Anterior cingulate cortex (tissue), 58 donors: ENCODE measurements around the gene CSNK1E.
A peak's percentile ranks its signal among the peaks of the same experiment; 100 is the strongest.

ENCODE experiments used
- DNase-seq, 58 donors: peaks; one replicate each; lab custom pipeline; 2025; lab: John Stamatoyannopoulos, UW

Gene CSNK1E

DNA sequence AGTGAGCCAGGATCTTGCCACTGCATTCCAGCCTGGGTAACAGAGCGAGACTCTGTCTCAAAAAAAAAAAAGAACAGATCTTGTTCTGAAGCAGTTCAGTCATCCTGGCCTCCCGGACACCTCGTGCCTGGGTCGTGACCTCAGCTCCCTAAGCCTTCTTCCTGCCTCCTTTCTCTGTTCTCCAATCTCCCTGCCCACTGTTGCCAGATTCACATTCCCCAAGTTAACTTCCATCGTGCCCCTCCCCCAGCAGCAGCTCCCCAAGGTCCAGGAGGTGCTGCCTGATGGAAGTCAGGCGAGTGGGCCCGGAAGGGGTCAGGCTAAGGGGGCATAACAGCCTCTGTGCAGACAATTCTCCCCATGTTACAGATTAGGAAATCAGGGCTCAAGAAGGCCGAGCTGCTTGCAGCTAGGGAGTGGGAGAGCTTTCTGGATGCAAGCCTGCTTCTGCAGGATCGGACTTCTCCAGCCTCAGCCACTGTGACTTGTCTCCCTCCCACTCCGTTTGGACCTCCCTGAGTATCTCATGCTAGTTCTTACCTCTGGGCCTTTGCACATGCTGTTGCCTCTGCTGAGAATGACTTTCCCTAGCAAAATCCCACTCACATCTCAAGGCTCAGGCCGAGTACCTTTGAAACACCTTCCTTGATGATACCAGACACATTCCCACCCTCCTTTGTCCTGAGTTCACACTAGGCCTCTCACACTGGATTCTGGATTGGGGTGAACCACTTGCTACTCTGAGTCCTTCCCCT is 30.1 kb downstream of the CSNK1E start:
- no peak for DNase-seq

DNA sequence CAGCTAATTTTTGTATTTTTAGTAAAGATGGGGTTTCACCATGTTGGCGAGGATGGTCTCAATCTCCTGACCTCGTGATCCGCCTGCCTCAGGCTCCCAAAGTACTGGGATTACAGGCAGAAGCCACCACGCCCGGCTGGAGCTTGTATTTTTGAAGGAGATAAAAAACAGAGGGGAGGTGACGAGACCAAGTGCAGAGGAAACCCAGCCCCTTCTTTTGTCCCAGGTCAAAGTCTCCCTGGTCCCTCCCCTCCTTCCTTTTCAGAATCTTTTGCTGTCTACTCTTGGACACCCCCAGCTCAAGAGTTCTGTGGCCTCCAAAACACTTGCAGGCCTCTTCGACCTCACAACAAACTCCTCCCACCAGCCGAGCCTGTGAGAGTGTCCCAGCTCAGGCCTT is 32.2 kb downstream of the CSNK1E start:
- no peak for DNase-seq

GRCh38 chr22:38284042-38284402 is 33.2 kb downstream of the CSNK1E start:
- DNase-seq = no peak

DNA sequence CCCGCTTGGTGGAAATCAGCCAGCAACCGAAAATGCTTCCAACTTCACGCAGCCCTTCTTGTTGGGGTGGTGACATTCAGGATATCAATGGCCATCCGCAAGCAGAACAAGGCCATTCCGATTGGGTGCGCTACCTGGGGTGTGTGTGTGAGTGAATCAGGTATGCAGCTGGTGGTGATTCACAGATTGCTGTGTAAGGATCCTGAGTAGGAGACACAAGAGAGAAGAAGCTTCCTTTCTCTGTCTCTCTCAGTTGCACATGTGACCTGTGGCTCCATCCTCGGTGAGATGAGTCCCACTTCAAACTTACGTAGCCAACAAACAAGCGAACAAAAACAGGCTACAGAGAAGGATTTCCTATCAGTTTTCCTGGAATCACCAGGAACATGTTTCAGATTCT is 34.8 kb downstream of the CSNK1E start:
- no peak for DNase-seq

- no peak for DNase-seq
These were observed 41.1 kb downstream of the CSNK1E start for GRCh38 chr22:38276166-38276565.

DNA sequence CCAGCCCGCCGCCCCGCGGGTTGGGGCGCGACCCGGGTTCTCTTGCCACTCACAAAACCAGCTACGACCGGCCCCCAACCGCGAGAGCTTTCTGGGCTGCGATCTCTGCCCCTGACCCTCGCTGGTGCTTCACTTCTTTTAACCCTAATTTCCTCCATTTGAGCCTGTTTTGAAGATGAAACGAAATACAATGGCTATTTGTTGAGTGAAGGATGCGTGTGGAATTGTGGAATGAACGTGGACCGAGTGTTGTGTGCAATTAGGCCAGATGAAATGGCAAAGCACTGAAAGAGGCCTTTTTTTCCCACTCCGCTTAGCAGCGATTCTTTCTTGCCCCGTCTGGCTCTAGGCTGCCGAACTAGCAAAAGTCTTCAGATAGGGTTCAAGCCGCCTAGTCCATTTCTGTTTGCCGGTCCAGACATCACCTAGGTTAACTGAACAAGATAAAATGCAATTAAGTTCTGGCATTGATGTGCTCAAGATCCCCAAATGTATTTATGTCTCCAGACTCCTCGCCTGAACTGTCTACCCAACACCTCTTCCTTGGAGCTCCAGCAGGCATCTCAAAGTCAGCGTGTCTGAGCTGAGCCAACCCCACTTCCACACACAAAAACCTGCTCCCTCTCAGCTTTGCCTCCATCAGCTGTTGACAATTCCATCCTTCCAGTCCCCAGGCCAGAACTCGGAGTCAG is 44.0 kb downstream of the CSNK1E start:
- peak in 28 of 58 donors; percentile 26 to 84 (median 64) for DNase-seq

DNA sequence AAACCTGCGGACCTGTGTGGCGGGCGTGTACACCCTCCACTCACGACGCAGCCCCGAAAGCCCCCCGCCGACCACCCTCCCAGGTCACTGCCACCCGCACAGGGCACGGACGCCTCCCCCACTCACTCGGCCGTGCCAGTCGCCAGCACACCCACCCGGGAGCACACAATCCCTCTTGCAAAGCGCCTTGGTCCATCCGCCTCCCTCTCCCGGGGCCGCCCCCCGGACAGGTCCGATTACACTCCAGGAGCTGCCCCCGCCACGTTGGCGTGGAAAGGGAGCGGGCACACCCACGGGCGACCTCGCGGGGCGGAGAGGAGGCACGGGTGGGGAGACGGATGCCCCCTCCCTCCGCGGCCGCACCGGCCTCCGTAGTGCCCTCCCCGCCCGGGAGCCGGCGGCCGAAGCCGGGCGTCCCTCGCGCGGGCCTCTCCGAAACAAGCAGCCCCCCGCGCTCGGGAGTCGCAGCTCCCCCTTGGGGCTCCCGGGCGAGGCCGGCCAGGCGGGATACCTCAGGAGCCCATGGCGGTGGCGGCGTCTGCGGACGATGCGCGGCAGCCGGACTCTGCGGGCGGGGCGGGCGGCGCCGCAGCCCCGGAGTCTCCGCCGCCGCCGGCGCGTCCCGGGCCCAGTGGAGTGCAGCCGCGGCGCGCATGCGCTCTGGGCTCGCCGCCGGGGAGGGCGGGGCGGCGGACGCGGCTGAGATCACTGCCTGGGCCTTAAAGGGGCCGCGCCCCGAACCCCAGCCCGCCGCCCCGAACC is 44.7 kb downstream of the CSNK1E start, which contains the start of gene TMEM184B:
TMEM184B (minus strand) TSS at position 638 of the 762 bp plus-strand sequence. CDS start 25,049 bp downstream, outside the sequence.
- peak in 52 of 58 donors; percentile 32 to 87 (median 76) for DNase-seq

GRCh38 chr22:38271927-38272372 is 45.3 kb downstream of the CSNK1E start:
- peak in 6 of 58 donors; percentile 18 to 40 (median 32) for DNase-seq

DNA sequence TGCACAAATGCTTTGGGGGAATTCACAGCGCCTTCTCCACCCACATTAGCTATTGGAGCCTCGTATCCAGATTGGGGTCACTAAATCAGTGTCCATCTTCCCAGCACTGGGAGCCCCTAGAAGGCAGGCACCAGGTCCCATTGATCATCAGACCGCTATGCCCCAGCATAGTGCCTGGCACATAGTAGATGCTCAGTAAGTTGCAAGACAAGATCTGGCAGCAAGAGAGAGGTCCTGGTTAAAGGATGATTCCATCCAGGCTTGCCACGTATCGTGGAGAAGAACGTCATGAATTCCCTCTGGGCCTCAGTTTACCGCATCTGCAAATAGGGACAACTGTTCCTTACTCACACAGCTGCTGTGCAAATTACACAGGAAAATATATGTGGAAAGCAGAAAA is 46.1 kb downstream of the CSNK1E start:
- DNase-seq = no peak

DNA sequence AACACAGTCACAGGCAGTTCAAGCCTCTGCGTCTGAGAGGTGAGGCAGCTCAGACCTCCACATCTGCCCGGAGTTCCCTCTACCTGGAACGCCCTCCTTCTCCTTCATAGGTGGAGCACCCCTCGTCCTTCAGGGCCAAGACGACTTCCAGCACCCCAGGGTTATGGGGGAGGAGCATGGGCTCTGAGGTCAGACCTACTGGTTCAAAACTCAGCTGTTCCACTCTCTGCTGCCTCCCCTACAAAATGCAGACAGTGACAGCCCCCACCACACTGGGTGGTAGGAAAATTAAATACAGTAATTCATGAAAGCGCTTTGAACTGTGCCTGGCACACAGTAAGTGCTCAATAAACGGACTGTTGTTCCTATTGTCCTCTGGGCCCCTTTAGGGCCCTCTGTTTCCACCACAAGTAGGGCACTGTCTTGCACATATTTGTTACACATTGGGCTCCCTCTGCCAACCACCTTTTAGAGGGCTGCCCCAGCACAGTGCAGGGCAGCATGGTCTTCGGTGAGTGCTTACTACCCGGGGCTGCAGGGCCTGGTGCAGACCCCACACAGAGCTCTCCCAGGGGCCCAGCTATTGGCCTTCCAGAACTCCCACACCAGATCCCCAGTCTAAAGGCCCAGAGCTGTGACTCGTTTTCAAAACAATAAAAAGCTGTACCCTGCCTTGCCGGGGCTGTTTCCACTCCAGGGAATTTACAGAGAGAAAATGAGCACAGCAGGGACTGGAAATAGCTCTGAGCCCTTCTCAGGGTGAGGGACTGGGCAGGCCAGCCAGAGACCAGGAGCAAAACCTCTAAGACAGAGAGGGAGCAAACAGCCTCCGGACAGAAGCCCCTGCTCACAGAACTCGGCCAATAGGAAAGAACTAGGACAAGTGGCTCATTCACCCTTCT is 46.9 kb downstream of the CSNK1E start:
- peak in 44 of 58 donors; percentile 17 to 87 (median 59) for DNase-seq

GRCh38 chr22:38269466-38269865 is 47.8 kb downstream of the CSNK1E start:
- no peak for DNase-seq

- no peak for DNase-seq
These were observed 50.1 kb downstream of the CSNK1E start for GRCh38 chr22:38267086-38267485.

GRCh38 chr22:38266120-38266519 is 51.1 kb downstream of the CSNK1E start:
- DNase-seq = no peak

- DNase-seq = peak in 5 of 58 donors; percentile 17 to 39 (median 24)
These were observed 52.9 kb downstream of the CSNK1E start for GRCh38 chr22:38264322-38264843.

GRCh38 chr22:38262051-38262795 is 55.0 kb downstream of the CSNK1E start:
- peak in 49 of 58 donors; percentile 24 to 75 (median 51) for DNase-seq

DNA sequence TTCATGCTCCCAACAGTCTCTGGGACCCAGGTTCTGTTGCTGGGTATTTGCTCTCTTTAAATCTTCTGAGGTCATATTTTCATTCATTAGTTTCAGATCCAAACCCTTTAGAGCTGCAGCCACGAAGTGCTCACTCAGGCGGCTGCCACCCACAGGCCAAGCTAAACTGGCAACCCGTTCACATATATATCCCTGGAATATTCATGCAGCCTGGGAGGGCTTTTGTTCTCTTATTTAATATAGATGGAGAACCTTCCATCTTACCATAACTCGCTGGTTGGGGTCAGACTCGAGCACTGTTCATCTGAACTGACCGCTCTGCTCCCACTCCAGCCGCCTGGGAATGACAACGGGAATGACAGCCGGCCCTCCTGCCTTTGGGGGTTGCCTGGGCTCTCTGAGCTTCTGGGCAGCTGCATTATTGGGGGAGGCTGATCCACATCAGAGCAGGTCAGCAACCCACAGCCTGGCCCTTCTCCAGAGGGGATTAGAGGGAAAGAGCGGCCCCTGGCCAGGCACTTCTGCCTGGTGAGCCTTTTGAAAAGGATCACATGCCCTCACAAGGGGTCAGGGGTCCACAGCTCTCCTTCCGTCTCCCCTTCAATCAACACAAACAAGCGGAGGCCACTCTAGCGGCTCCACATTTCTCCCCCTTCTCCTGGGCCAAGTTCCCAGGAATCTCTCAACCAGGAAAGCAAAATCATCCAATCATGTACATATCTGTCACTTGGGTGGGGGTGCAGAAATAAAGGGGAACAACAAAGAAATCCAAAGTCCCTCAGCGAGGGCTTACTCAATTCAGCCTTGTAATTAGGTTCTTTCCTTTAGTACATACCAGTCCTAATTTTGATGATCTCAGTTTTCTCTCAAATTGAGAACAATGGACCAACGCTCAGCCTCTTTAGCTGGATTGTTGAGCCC is 56.2 kb downstream of the CSNK1E start:
- DNase-seq = peak in 36 of 58 donors; percentile 19 to 74 (median 50)

- DNase-seq = peak in 1 of 58 donors; percentile 14
These were observed 57.9 kb downstream of the CSNK1E start for GRCh38 chr22:38259370-38259769.

DNA sequence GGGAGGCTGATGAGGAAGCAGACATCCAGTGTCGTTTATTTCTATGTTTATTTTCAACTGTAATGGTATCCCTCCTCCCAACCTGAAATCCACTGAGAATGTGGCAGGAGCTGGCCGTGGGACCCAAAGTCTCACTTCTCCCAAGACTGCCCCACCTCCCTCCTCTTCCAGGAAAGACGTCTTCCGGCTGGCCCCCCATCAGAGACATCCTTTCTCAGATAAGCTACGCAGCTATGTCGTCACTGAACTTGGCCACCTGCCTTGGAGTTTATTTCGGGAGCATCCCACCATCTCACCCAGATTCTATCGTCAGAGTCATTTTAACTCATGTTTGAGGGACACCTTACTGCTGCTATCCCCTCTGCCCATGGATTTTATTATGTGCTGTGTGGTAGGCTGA is 58.3 kb downstream of the CSNK1E start:
- peak in 2 of 58 donors; percentile 18 to 20 for DNase-seq
